ENCODE results near the gene MMP24. TPM values are rescaled to one million over a fixed set of nuclear protein-coding genes. Genes with fewer than 3 reads are reported as not detected.

The MMP24 gene
- total and polyA plus RNA-seq, 10 donors, result 0.10 to 0.32 (median 0.18) TPM

GRCh38 chr20:35297155-35297554, 70.7 kb downstream of the MMP24 start:
- WGBS, 5 donors, result 62 to 91% (median 75%) methylated on average over 4 to 8 of the region's 8 CpGs
- TF ChIP-seq POLR2AphosphoS5 (IDR thresholded peaks at IDR 0.05) (no peak), POLR2A (IDR thresholded peaks at IDR 0.05) (no peak), CTCF (IDR thresholded peaks at IDR 0.05 in 8 of 11, conservative IDR thresholded peaks at IDR 0.05 in 3 of 11) (no peak)
- no peak overlapping the region for H3K4me3 ChIP-seq
- H3K4me1 ChIP-seq, result peaks cover 0 to 9% (median 0%) of the 10 kb centered on the region in 6 donors
- peak; percentile 42 for DNase-seq
- no peaks in the 10 kb centered on the region for H3K9me3 ChIP-seq
- intact Hi-C loops (cut with DNase I; ENCODE audit: low total_unique reads), result no loop called here
- no peak overlapping the region for H3K27ac ChIP-seq
- peaks cover 0 to 47% (median 7%) of the 10 kb centered on the region in 7 donors for H3K27me3 ChIP-seq (replicated peaks in 1 of 7)
- peaks cover 0 to 7% (median 0%) of the 10 kb centered on the region in 6 donors for H3K36me3 ChIP-seq

- peak; percentile 46 for DNase-seq
- intact Hi-C loops (cut with DNase I; ENCODE audit: low total_unique reads), result no loop called here
- Histone ChIP-seq H3K27me3 (replicated peaks in 1 of 7) (peaks cover 0 to 41% (median 7%) of the 10 kb centered on the region in 7 donors), H3K27ac (no peak overlapping the region), H3K4me3 (no peak overlapping the region), H3K9me3 (no peaks in the 10 kb centered on the region), H3K36me3 (peaks cover 0 to 10% (median 0%) of the 10 kb centered on the region in 6 donors), H3K4me1 (peaks cover 0 to 9% (median 0%) of the 10 kb centered on the region in 6 donors)
- 83 to 93% (median 91%) methylated on average over 14 of the region's 14 CpGs; no CpG with 5 or more reads in 1 of the 5 donors for WGBS, 5 donors
- TF ChIP-seq POLR2A (IDR thresholded peaks at IDR 0.05) (no peak), CTCF (IDR thresholded peaks at IDR 0.05 in 8 of 11, conservative IDR thresholded peaks at IDR 0.05 in 3 of 11) (no peak), POLR2AphosphoS5 (IDR thresholded peaks at IDR 0.05) (no peak)
Measured at GRCh38 chr20:35297740-35298139, 71.2 kb downstream of the MMP24 start.

GRCh38 chr20:35298264-35298663, 71.8 kb downstream of the MMP24 start:
- DNase-seq, result peak; percentile 35

More at GRCh38 chr20:35298264-35298663, 71.8 kb downstream of the MMP24 start:
- Histone ChIP-seq H3K4me3 (no peak overlapping the region), H3K36me3 (peaks cover 0 to 15% (median 0%) of the 10 kb centered on the region in 6 donors), H3K27me3 (replicated peaks in 1 of 7) (peaks cover 0 to 36% (median 6%) of the 10 kb centered on the region in 7 donors), H3K27ac (no peak overlapping the region), H3K9me3 (no peaks in the 10 kb centered on the region), H3K4me1 (peaks cover 0 to 9% (median 0%) of the 10 kb centered on the region in 6 donors)
- intact Hi-C loops (cut with DNase I; ENCODE audit: low total_unique reads), result no loop called here
- TF ChIP-seq POLR2AphosphoS5 (IDR thresholded peaks at IDR 0.05), result no peak
- no peak for TF ChIP-seq CTCF (IDR thresholded peaks at IDR 0.05 in 8 of 11, conservative IDR thresholded peaks at IDR 0.05 in 3 of 11)
- WGBS, 5 donors, result 62 to 84% (median 73%) methylated on average over 5 of the region's 5 CpGs

Measured in spleen (tissue), 11 donors.